Measurements from ENCODE around the gene ALX3.

Gene ALX3

GRCh38 chr1:110061341-110061740, 9.1 kb downstream of the ALX3 start:
- H3K4me3 ChIP-seq (ENCODE audit: low read depth, low read length), result no peak overlapping the region
- TF ChIP-seq POLR2A (IDR thresholded peaks at IDR 0.05; ENCODE audit: extremely low read depth, insufficient read length) (no peak), MYC (IDR thresholded peaks at IDR 0.05; ENCODE audit: low read depth, low read length) (no peak), CTCF (IDR thresholded peaks at IDR 0.05; ENCODE audit: low read depth, low read length) (no peak), MAX (IDR thresholded peaks at IDR 0.05; ENCODE audit: low read depth, low read length) (no peak)
- no peak for DNase-seq (ENCODE audit: low read depth)

- no peak overlapping the region for H3K4me3 ChIP-seq (ENCODE audit: low read depth, low read length)
- no peak for DNase-seq (ENCODE audit: low read depth)
- TF ChIP-seq POLR2A (IDR thresholded peaks at IDR 0.05; ENCODE audit: extremely low read depth, insufficient read length) (no peak), MAX (IDR thresholded peaks at IDR 0.05; ENCODE audit: low read depth, low read length) (no peak), MYC (IDR thresholded peaks at IDR 0.05; ENCODE audit: low read depth, low read length) (no peak), CTCF (IDR thresholded peaks at IDR 0.05; ENCODE audit: low read depth, low read length) (no peak)
Measured at GRCh38 chr1:110060662-110061060, 9.8 kb downstream of the ALX3 start.

GRCh38 chr1:110060034-110060661, 10.3 kb downstream of the ALX3 start:
- peak; percentile 94 for TF ChIP-seq CTCF (IDR thresholded peaks at IDR 0.05; ENCODE audit: low read depth, low read length)
- no peak for TF ChIP-seq POLR2A (IDR thresholded peaks at IDR 0.05; ENCODE audit: extremely low read depth, insufficient read length)
- no peak for TF ChIP-seq MAX (IDR thresholded peaks at IDR 0.05; ENCODE audit: low read depth, low read length)
- no peak overlapping the region for H3K4me3 ChIP-seq (ENCODE audit: low read depth, low read length)
- DNase-seq (ENCODE audit: low read depth), result peak; percentile 71

DNA sequence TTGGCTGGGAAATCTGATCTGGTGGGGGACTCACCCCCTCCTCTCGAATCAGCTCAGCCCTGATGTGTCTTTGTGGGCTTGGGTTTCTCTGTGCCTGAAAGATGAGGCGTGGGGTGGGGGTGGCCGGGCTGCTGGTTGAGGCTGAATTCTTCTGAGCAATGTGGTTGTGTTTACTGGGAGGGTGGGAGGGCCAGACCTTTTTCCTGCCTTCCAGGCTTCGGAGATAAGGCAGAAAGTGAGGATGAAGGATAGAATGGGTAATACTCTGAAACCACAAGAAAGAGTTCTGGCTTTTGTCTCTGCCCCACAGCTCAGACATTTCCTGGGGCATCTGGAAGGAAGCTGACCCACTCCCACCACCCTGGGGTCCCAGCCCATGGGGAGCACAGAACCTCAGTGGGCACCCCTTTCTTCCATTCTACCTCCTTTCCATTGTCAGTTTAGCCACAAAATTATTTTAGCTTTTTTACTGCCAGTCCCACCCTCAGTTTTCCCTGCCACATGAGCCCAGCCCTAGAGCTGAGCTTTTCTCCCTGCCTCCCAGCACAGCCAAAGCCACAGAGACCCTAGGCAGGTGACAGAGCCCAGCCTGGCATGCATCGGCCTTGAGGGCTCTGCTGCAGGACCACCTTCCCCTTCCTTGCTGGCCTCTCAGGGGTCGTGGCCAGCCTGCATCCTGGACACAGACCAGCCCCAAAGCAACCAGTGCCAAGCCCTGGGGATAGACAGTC, 11.2 kb downstream of the ALX3 start:
- TF ChIP-seq MYC (IDR thresholded peaks at IDR 0.05; ENCODE audit: low read depth, low read length) (no peak), CTCF (IDR thresholded peaks at IDR 0.05; ENCODE audit: low read depth, low read length) (no peak), MAX (IDR thresholded peaks at IDR 0.05; ENCODE audit: low read depth, low read length) (no peak), POLR2A (IDR thresholded peaks at IDR 0.05; ENCODE audit: extremely low read depth, insufficient read length) (no peak)
- no peak overlapping the region for H3K4me3 ChIP-seq (ENCODE audit: low read depth, low read length)
- DNase-seq (ENCODE audit: low read depth), result no peak

GRCh38 chr1:110058591-110058990, 11.9 kb downstream of the ALX3 start:
- TF ChIP-seq MAX (IDR thresholded peaks at IDR 0.05; ENCODE audit: low read depth, low read length) (no peak), MYC (IDR thresholded peaks at IDR 0.05; ENCODE audit: low read depth, low read length) (no peak), CTCF (IDR thresholded peaks at IDR 0.05; ENCODE audit: low read depth, low read length) (no peak), POLR2A (IDR thresholded peaks at IDR 0.05; ENCODE audit: extremely low read depth, insufficient read length) (no peak)
- no peak overlapping the region for H3K4me3 ChIP-seq (ENCODE audit: low read depth, low read length)
- DNase-seq (ENCODE audit: low read depth), result no peak
